Measurements from ENCODE around the gene SLC36A3.
"Not testable (repeated sequence)": the region's sequence is repeated elsewhere in the genome, so short reads cannot be mapped to it uniquely, and the experiment has no call there.

Gene SLC36A3

GRCh38 chr5:151240924-151241635 is 62.5 kb downstream of the SLC36A3 start:
- DNase-seq (ENCODE audit: extremely low read depth in 1 of 2, low read depth in 1 of 2), result no peak

GRCh38 chr5:151240268-151240835 is 63.2 kb downstream of the SLC36A3 start:
- DNase-seq (ENCODE audit: extremely low read depth in 1 of 2, low read depth in 1 of 2), result not testable (repeated sequence)

GRCh38 chr5:151239237-151239861 is 64.2 kb downstream of the SLC36A3 start:
- peak in 1 of 2 donors; percentile 45 for DNase-seq (ENCODE audit: extremely low read depth in 1 of 2, low read depth in 1 of 2)

GRCh38 chr5:151238303-151238741 is 65.2 kb downstream of the SLC36A3 start:
- DNase-seq (ENCODE audit: extremely low read depth in 1 of 2, low read depth in 1 of 2), result no peak

GRCh38 chr5:151237685-151238084 is 65.9 kb downstream of the SLC36A3 start:
- no peak for DNase-seq (ENCODE audit: extremely low read depth in 1 of 2, low read depth in 1 of 2)

- no peak for DNase-seq (ENCODE audit: extremely low read depth in 1 of 2, low read depth in 1 of 2)
These were observed 66.7 kb downstream of the SLC36A3 start for GRCh38 chr5:151236888-151237287.

- not testable (repeated sequence) for DNase-seq (ENCODE audit: extremely low read depth in 1 of 2, low read depth in 1 of 2)
These were observed 68.4 kb downstream of the SLC36A3 start for GRCh38 chr5:151235239-151235571.

GRCh38 chr5:151234476-151235238 is 68.9 kb downstream of the SLC36A3 start:
- no peak for DNase-seq (ENCODE audit: extremely low read depth in 1 of 2, low read depth in 1 of 2)

- no peak for DNase-seq (ENCODE audit: extremely low read depth in 1 of 2, low read depth in 1 of 2)
These were observed 69.9 kb downstream of the SLC36A3 start for GRCh38 chr5:151233616-151234085.

GRCh38 chr5:151231359-151231758 is 72.2 kb downstream of the SLC36A3 start:
- no peak for DNase-seq (ENCODE audit: extremely low read depth in 1 of 2, low read depth in 1 of 2)

- no peak for DNase-seq (ENCODE audit: extremely low read depth in 1 of 2, low read depth in 1 of 2)
These were observed 73.4 kb downstream of the SLC36A3 start for GRCh38 chr5:151230048-151230680.

GRCh38 chr5:151228986-151229385 is 74.6 kb downstream of the SLC36A3 start:
- no peak for DNase-seq (ENCODE audit: extremely low read depth in 1 of 2, low read depth in 1 of 2)

GRCh38 chr5:151227918-151228447 is 75.6 kb downstream of the SLC36A3 start:
- no peak for DNase-seq (ENCODE audit: extremely low read depth in 1 of 2, low read depth in 1 of 2)

Measured in activated CD8-positive, alpha-beta memory T cell treated with anti-CD3 and anti-CD28 coated beads for 1 hour (primary cell).